SU-DHL-6 (cell line): ENCODE results near the gene WDR5B.

Experiments
- H2AFZ ChIP-seq: fragments of 200-600 bp; sonication (generic); 2 replicates; pipeline ENCODE4 v1.6.1; 2014; ENCODE audit warnings: low read depth, mild to moderate bottlenecking, moderate library complexity, mixed read lengths, antibody characterized with exemption, low read length; ENCODE audit not compliant: severe bottlenecking
- H3F3A ChIP-seq: fragments of 200-600 bp; shearing (Covaris generic); 2 replicates; pipeline ENCODE4 v1.6.0; 2016; ENCODE audit warnings: antibody characterized with exemption, mild to moderate bottlenecking; ENCODE audit not compliant: insufficient read depth
- H3K27ac ChIP-seq: fragments of 200-600 bp; sonication (generic); 2 replicates; pipeline ENCODE4 v1.5.1; 2016; ENCODE audit warnings: low read depth, mild to moderate bottlenecking, low read length, moderate library complexity, mixed read lengths
- H3K27me3 ChIP-seq: fragments of 200-600 bp; sonication (generic), shearing (Covaris generic); 2 replicates; pipeline ENCODE4 v1.6.0; 2014; ENCODE audit warnings: mild to moderate bottlenecking, low read length
- H3K36me3 ChIP-seq: fragments of 200-600 bp; sonication (generic); 2 replicates; pipeline ENCODE4 v1.6.1; 2014; ENCODE audit warnings: mild to moderate bottlenecking, low read length, mixed read lengths
- H3K4me2 ChIP-seq: fragments of 300-600, 200-600 bp; shearing (Covaris generic), sonication (generic); 2 replicates; pipeline ENCODE4 v1.6.0; 2014; ENCODE audit warnings: low read length, low read depth, mild to moderate bottlenecking; ENCODE audit not compliant: poor library complexity, severe bottlenecking
- H3K4me3 ChIP-seq: fragments of 200-600 bp; sonication (generic); 2 replicates; pipeline ENCODE4 v1.5.1; 2014; ENCODE audit warnings: antibody characterized with exemption, low read length, mild to moderate bottlenecking, mixed read lengths; ENCODE audit not compliant: insufficient read depth, poor library complexity, severe bottlenecking
- H3K79me2 ChIP-seq: fragments of 200-600 bp; sonication (generic); 2 replicates; pipeline ENCODE4 v1.6.1; 2014; ENCODE audit warnings: mild to moderate bottlenecking, low read length, moderate library complexity; ENCODE audit not compliant: insufficient read depth
- H3K9ac ChIP-seq: fragments of 200-600 bp; sonication (generic); 2 replicates; pipeline ENCODE4 v1.7.0; 2014; ENCODE audit warnings: mild to moderate bottlenecking, low read length
- H3K9me2 ChIP-seq: fragments of 200-600 bp; sonication (generic); replicated peaks from 2 replicates; pipeline ENCODE4 v1.6.1; 2014; ENCODE audit warnings: low read length; ENCODE audit not compliant: insufficient read depth
- H3K9me3 ChIP-seq: fragments of 200-600 bp; sonication (generic); 2 replicates; pipeline ENCODE4 v1.6.1; 2014; ENCODE audit warnings: low read length, mixed read lengths; ENCODE audit not compliant: insufficient read depth
- H4K20me1 ChIP-seq: fragments of 200-600 bp; sonication (generic); 2 replicates; pipeline ENCODE4 v1.6.1; 2014; ENCODE audit warnings: low read depth, mild to moderate bottlenecking, antibody characterized with exemption, low read length, moderate library complexity, mixed read lengths
- CTCF ChIP-seq: fragments of 200-600 bp; sonication (generic); IDR thresholded peaks from one replicate; pipeline ENCODE4 v1.5.1; 2017; ENCODE audit warnings: antibody characterized with exemption, mild to moderate bottlenecking, low read length, moderate library complexity; ENCODE audit not compliant: insufficient read depth, poor library complexity, severe bottlenecking
- EZH2phosphoT487 ChIP-seq: fragments of 200-600 bp; sonication (generic), shearing (Covaris generic); conservative IDR thresholded peaks from 2 replicates; pipeline ENCODE4 v1.6.1; 2018; ENCODE audit warnings: mild to moderate bottlenecking, antibody characterized with exemption, low read length, moderate library complexity, mixed read lengths

The WDR5B gene

GRCh38 chr3:122421101-122421500 is 5.2 kb upstream of the WDR5B start:
- Histone ChIP-seq H3K9me2 (no peaks in the 10 kb centered on the region), H3K79me2 (peaks cover 8% of the 10 kb centered on the region), H2AFZ (no peak overlapping the region), H3K27me3 (no peaks in the 10 kb centered on the region), H3K9me3 (no peaks in the 10 kb centered on the region), H4K20me1 (no peaks in the 10 kb centered on the region), H3K27ac (no peak overlapping the region), H3K9ac (no peak overlapping the region), H3K4me2 (no peak overlapping the region), H3K4me3 (no peak overlapping the region), H3F3A (peaks cover 13% of the 10 kb centered on the region), H3K36me3 (no peaks in the 10 kb centered on the region; the same call in 1 of the 2 replicates)
- no peak for TF ChIP-seq CTCF
- TF ChIP-seq EZH2phosphoT487 = no peak

GRCh38 chr3:122416966-122417365 is 1.1 kb upstream of the WDR5B start:
- Histone ChIP-seq H3K27me3 (no peaks in the 10 kb centered on the region), H3K27ac (no peak overlapping the region), H3K9me2 (no peaks in the 10 kb centered on the region), H3F3A (peaks cover 16% of the 10 kb centered on the region), H4K20me1 (no peaks in the 10 kb centered on the region), H3K79me2 (peaks cover 14% of the 10 kb centered on the region), H3K4me3 (peak overlapping the region; percentile 91), H3K9ac (peak overlapping the region; percentile 79), H3K9me3 (no peaks in the 10 kb centered on the region), H2AFZ (no peak overlapping the region), H3K4me2 (peak overlapping the region; percentile 72), H3K36me3 (no peaks in the 10 kb centered on the region; the same call in 1 of the 2 replicates)
- TF ChIP-seq EZH2phosphoT487 (no peak), CTCF (no peak)

- H3F3A ChIP-seq = peaks cover 13% of the 10 kb centered on the region
- peak overlapping the region; percentile 89 for H3K4me2 ChIP-seq
- no peaks in the 10 kb centered on the region for H3K9me3 ChIP-seq
- H4K20me1 ChIP-seq = no peaks in the 10 kb centered on the region
- H3K36me3 ChIP-seq = no peaks in the 10 kb centered on the region; the same call in 1 of the 2 replicates
- no peaks in the 10 kb centered on the region for H3K27me3 ChIP-seq
- no peak for TF ChIP-seq EZH2phosphoT487
- no peak for TF ChIP-seq CTCF
- H3K9me2 ChIP-seq = no peaks in the 10 kb centered on the region
- H3K9ac ChIP-seq = peak overlapping the region; percentile 79
- peak overlapping the region; percentile 84 for H3K27ac ChIP-seq
- H3K79me2 ChIP-seq = peaks cover 14% of the 10 kb centered on the region
- H2AFZ ChIP-seq = peak overlapping the region; percentile 53
- peak overlapping the region; percentile 91 for H3K4me3 ChIP-seq
These were observed 638 bp downstream of the WDR5B start for GRCh38 chr3:122415104-122415744.
